Liver (tissue), 9 donors: ENCODE measurements around the gene NECTIN4. TPM values are rescaled to one million over a fixed set of nuclear protein-coding genes. Genes with fewer than 3 reads are reported as not detected.

Experiments
- DNase-seq: peaks from one replicate; pipeline ENCODE4 v3.0.0-alpha.2; 2017; ENCODE audit warnings: low spot score
- H3K27ac ChIP-seq, 2 donors: one replicate each; pipeline ENCODE4 v1.7.0; 2013; ENCODE audit warnings: inconsistent platforms in 2 of 2, low read length in 2 of 2, control low read depth in 1 of 2, low read depth in 1 of 2, mild to moderate bottlenecking in 1 of 2
- H3K27me3 ChIP-seq, 4 donors: one replicate each; pipeline versions ENCODE4 v1.6.1 to v1.7.0; 2013; ENCODE audit warnings: low read length in 3 of 4, inconsistent platforms in 1 of 4, mild to moderate bottlenecking in 1 of 4, moderate library complexity in 1 of 4; ENCODE audit not compliant: control insufficient read depth in 4 of 4, insufficient read depth in 4 of 4
- H3K36me3 ChIP-seq, 4 donors: one replicate each; pipeline versions ENCODE4 v1.6.1 to v1.7.0; 2013; ENCODE audit warnings: low read length in 3 of 4, mild to moderate bottlenecking in 3 of 4, low read depth in 1 of 4, moderate library complexity in 1 of 4; ENCODE audit not compliant: control insufficient read depth in 4 of 4, insufficient read depth in 3 of 4
- H3K4me1 ChIP-seq, 4 donors: one replicate each; pipeline versions ENCODE4 v1.6.1 to v1.7.0; 2013; ENCODE audit warnings: low read length in 3 of 4, mild to moderate bottlenecking in 3 of 4, moderate library complexity in 1 of 4; ENCODE audit not compliant: control insufficient read depth in 4 of 4, insufficient read depth in 4 of 4
- H3K4me3 ChIP-seq, 3 donors: one replicate each; pipeline versions ENCODE4 v1.6.1 to v1.7.0; 2013; ENCODE audit warnings: low read length in 3 of 3, control low read depth in 1 of 3, low read depth in 1 of 3, mild to moderate bottlenecking in 1 of 3
- H3K9ac ChIP-seq, 2 donors: one replicate each; pipeline ENCODE4 v1.7.0; 2013; ENCODE audit warnings: low read length in 2 of 2, mild to moderate bottlenecking in 2 of 2, moderate library complexity in 2 of 2, control low read depth in 1 of 2, low read depth in 1 of 2
- H3K9me3 ChIP-seq, 4 donors: one replicate each; pipeline versions ENCODE4 v1.6.1 to v1.7.0; 2013; ENCODE audit warnings: low read length in 3 of 4; ENCODE audit not compliant: control insufficient read depth in 4 of 4
- CTCF ChIP-seq: fragments of 150-350 bp; IDR thresholded peaks from 2 replicates; pipeline ENCODE4 v1.5.1; 2017; ENCODE audit warnings: improper control_type of control experiment, low read depth, low read length; ENCODE audit not compliant: missing input control
- EGR1 ChIP-seq, 2 donors: IDR thresholded peaks; 2 replicates each; pipeline ENCODE4 v1.6.1; 2016 to 2018; ENCODE audit warnings: antibody characterized with exemption in 2 of 2, low read depth in 2 of 2
- FOXA1 ChIP-seq: IDR thresholded peaks from 2 replicates; pipeline ENCODE4 v1.6.1; 2016; ENCODE audit warnings: antibody characterized with exemption
- FOXA2 ChIP-seq: IDR thresholded peaks from 2 replicates; pipeline ENCODE4 v1.6.1; 2016; ENCODE audit warnings: antibody characterized with exemption
- HNF4G ChIP-seq: IDR thresholded peaks from 2 replicates; pipeline ENCODE4 v1.6.1; 2016; ENCODE audit warnings: antibody characterized with exemption
- JUND ChIP-seq, 2 donors: IDR thresholded peaks; 2 replicates each; pipeline ENCODE4 v1.6.1; 2016; ENCODE audit warnings: antibody characterized with exemption in 2 of 2
- MAX ChIP-seq: IDR thresholded peaks from 2 replicates; pipeline ENCODE4 v1.6.1; 2016; ENCODE audit warnings: antibody characterized with exemption
- NR2F2 ChIP-seq: IDR thresholded peaks from 2 replicates; pipeline ENCODE4 v1.6.1; 2016; ENCODE audit warnings: antibody characterized with exemption
- RAD21 ChIP-seq, 2 donors: IDR thresholded peaks; 2 replicates each; pipeline ENCODE4 v1.6.1; 2016; ENCODE audit warnings: antibody characterized with exemption in 2 of 2, mild to moderate bottlenecking in 2 of 2
- REST ChIP-seq: IDR thresholded peaks from 2 replicates; pipeline ENCODE4 v1.6.1; 2016; ENCODE audit warnings: antibody characterized with exemption, mild to moderate bottlenecking
- RXRA ChIP-seq, 2 donors: IDR thresholded peaks; 2 replicates each; pipeline ENCODE4 v1.6.1; 2017 to 2018; ENCODE audit warnings: antibody characterized with exemption in 2 of 2, mild to moderate bottlenecking in 1 of 2
- YY1 ChIP-seq: IDR thresholded peaks from 2 replicates; pipeline ENCODE4 v1.6.1; 2016; ENCODE audit warnings: antibody characterized with exemption, mild to moderate bottlenecking
- ZBTB33 ChIP-seq: IDR thresholded peaks from 2 replicates; pipeline ENCODE4 v1.6.1; 2016; ENCODE audit warnings: antibody characterized with exemption
- WGBS: extraction: QIAGEN DNeasy Blood & Tissue Kit; methylation state at CpG from one replicate; pipeline ENCODE4 v1.1.7; 2013; 5-methylcytosine and 5-hydroxymethylcytosine counted together
- polyA plus RNA-seq, 2 donors: library from polyadenylated mRNA; stranded (reverse) in 1 of 2; unstranded in 1 of 2; fragments of 200-250 nt in 1 of 2; fragments of >200 nt in 1 of 2; fragmentation: Nextera tagmentation in 1 of 2; extraction: Ambion mirVana in 1 of 2; gene quantifications; one replicate each; pipeline versions ENCODE4 v1.2.1 to v1.2.3, GENCODE V29; 2013 to 2015
- total RNA-seq, 2 donors: library from RNA; depleted of rRNA; stranded (reverse); fragments of >200 nt; gene quantifications; one replicate each; pipeline ENCODE4 v1.2.3, GENCODE V29; 2014
- donor health status: healthy.
- donor health status: healthy.
- donor health status: healthy.
- donor health status: healthy.
- donor health status: healthy.

Gene NECTIN4
- total and polyA plus RNA-seq, 4 donors: 0.01 TPM; not detected in 3

GRCh38 chr1:161089938-161090337, 580 bp upstream of the NECTIN4 start (continued):
- no peak for TF ChIP-seq REST
- TF ChIP-seq FOXA1: no peak

- no peak overlapping the region for H3K4me3 ChIP-seq
- H3K4me1 ChIP-seq: peaks cover 0 to 1% (median 0%) of the 10 kb centered on the region in 4 donors
- WGBS: 84% methylated on average over 3 of the region's 3 CpGs
- no peak overlapping the region for H3K27ac ChIP-seq
- no peaks in the 10 kb centered on the region for H3K36me3 ChIP-seq
- H3K9me3 ChIP-seq: no peaks in the 10 kb centered on the region
- no peaks in the 10 kb centered on the region for H3K27me3 ChIP-seq
- no peak overlapping the region for H3K9ac ChIP-seq
- TF ChIP-seq NR2F2 (no peak), RAD21 (IDR thresholded peaks at IDR 0.05) (no peak)
- DNase-seq: no peak
Observed at GRCh38 chr1:161088587-161089110, 709 bp downstream of the NECTIN4 start.

- no peak for DNase-seq
- H3K27ac ChIP-seq: no peak overlapping the region
Observed at GRCh38 chr1:161086457-161086856, 2.9 kb downstream of the NECTIN4 start.

More at GRCh38 chr1:161086457-161086856, 2.9 kb downstream of the NECTIN4 start:
- TF ChIP-seq YY1 (no peak), HNF4G (no peak), RAD21 (IDR thresholded peaks at IDR 0.05) (no peak), FOXA1 (no peak), JUND (IDR thresholded peaks at IDR 0.05) (no peak), EGR1 (IDR thresholded peaks at IDR 0.05; ENCODE audit: low read depth in 2 of 2) (no peak), FOXA2 (no peak), CTCF (no peak), RXRA (IDR thresholded peaks at IDR 0.05) (no peak), MAX (no peak), NR2F2 (no peak), ZBTB33 (no peak)
- Histone ChIP-seq H3K36me3 (no peaks in the 10 kb centered on the region), H3K27me3 (no peaks in the 10 kb centered on the region), H3K4me1 (peaks cover 0 to 1% (median 0%) of the 10 kb centered on the region in 4 donors), H3K9me3 (no peaks in the 10 kb centered on the region), H3K4me3 (no peak overlapping the region), H3K9ac (no peak overlapping the region)
- 78% methylated on average over 4 of the region's 4 CpGs for WGBS
